ENCODE data around the gene CAMK2D. TPM values are rescaled to one million over a fixed set of nuclear protein-coding genes. Genes with fewer than 3 reads are reported as not detected.

The CAMK2D gene
- total RNA-seq, 1 donor from 2014 or later, result 214 TPM

- intact Hi-C loops (cut with DNase I), result no loop called here
- DNase-seq (ENCODE audit: missing footprints) (no peak), ATAC-seq (no peak)
Observed at GRCh38 chr4:113603911-113604310, 157.6 kb downstream of the CAMK2D start.

- intact Hi-C loops (cut with DNase I), result no loop called here
- ATAC-seq (no peak), DNase-seq (ENCODE audit: missing footprints) (no peak)
Observed at GRCh38 chr4:113602646-113603228, 158.8 kb downstream of the CAMK2D start.

- intact Hi-C loops (cut with DNase I), result no loop called here
- ATAC-seq, result no peak
- DNase-seq (ENCODE audit: missing footprints), result no peak
Observed at GRCh38 chr4:113601636-113602035, 159.9 kb downstream of the CAMK2D start.

GRCh38 chr4:113596396-113596795 lies 165.1 kb downstream of the CAMK2D start:
- no peak for ATAC-seq
- no peak for DNase-seq (ENCODE audit: missing footprints)
- intact Hi-C loops (cut with DNase I), result no loop called here

GRCh38 chr4:113594231-113594556 lies 167.3 kb downstream of the CAMK2D start:
- ATAC-seq, result no peak
- intact Hi-C loops (cut with DNase I), result no loop called here

GRCh38 chr4:113593400-113594230 lies 167.9 kb downstream of the CAMK2D start:
- intact Hi-C loops (cut with DNase I), result no loop called here
- ATAC-seq, result peak; percentile 27
- DNase-seq (ENCODE audit: missing footprints), result no peak

More at GRCh38 chr4:113594231-113594556, 167.3 kb downstream of the CAMK2D start:
- no peak for DNase-seq (ENCODE audit: missing footprints)

GRCh38 chr4:113591982-113592381 lies 169.6 kb downstream of the CAMK2D start:
- ATAC-seq, result no peak
- DNase-seq (ENCODE audit: missing footprints), result no peak
- intact Hi-C loops (cut with DNase I), result no loop called here

- no peak for ATAC-seq
- no peak for DNase-seq (ENCODE audit: missing footprints)
- intact Hi-C loops (cut with DNase I), result no loop called here
Observed at GRCh38 chr4:113588895-113589668, 172.5 kb downstream of the CAMK2D start.

GRCh38 chr4:113587640-113588275 lies 173.8 kb downstream of the CAMK2D start:
- intact Hi-C loops (cut with DNase I), result no loop called here
- ATAC-seq, result no peak

GRCh38 chr4:113587156-113587555 lies 174.4 kb downstream of the CAMK2D start:
- ATAC-seq (no peak), DNase-seq (ENCODE audit: missing footprints) (no peak)
- intact Hi-C loops (cut with DNase I), result no loop called here

More at GRCh38 chr4:113587640-113588275, 173.8 kb downstream of the CAMK2D start:
- no peak for DNase-seq (ENCODE audit: missing footprints)

- intact Hi-C loops (cut with DNase I), result no loop called here
- no peak for DNase-seq (ENCODE audit: missing footprints)
- ATAC-seq, result no peak
Observed at GRCh38 chr4:113586072-113586471, 175.5 kb downstream of the CAMK2D start.

GRCh38 chr4:113584407-113585150 lies 177.0 kb downstream of the CAMK2D start:
- DNase-seq (ENCODE audit: missing footprints) (no peak), ATAC-seq (peak; percentile 42)
- intact Hi-C loops (cut with DNase I), result loop anchor here (2.0 to 5.0 kb wide), 2 partner anchors 52 to 98 kb away; no protein-coding TSS in a partner anchor

- peak; percentile 91 for ATAC-seq
- DNase-seq (ENCODE audit: missing footprints), result no peak
- intact Hi-C loops (cut with DNase I), result loop anchor here (5.0 kb wide), 1 partner anchor 100 kb away; no protein-coding TSS in a partner anchor
Observed at GRCh38 chr4:113582737-113583136, 178.8 kb downstream of the CAMK2D start.

GRCh38 chr4:113579360-113579759 lies 182.2 kb downstream of the CAMK2D start:
- DNase-seq (ENCODE audit: missing footprints), result no peak
- intact Hi-C loops (cut with DNase I), result no loop called here
- ATAC-seq, result no peak

GRCh38 chr4:113576947-113577678 lies 184.4 kb downstream of the CAMK2D start:
- intact Hi-C loops (cut with DNase I), result no loop called here
- ATAC-seq, result no peak
- DNase-seq (ENCODE audit: missing footprints), result no peak

GRCh38 chr4:113575401-113575800 lies 186.1 kb downstream of the CAMK2D start:
- intact Hi-C loops (cut with DNase I), result no loop called here
- DNase-seq (ENCODE audit: missing footprints) (no peak), ATAC-seq (no peak)

- intact Hi-C loops (cut with DNase I), result no loop called here
- DNase-seq (ENCODE audit: missing footprints), result no peak
- peak; percentile 50 for ATAC-seq
Observed at GRCh38 chr4:113574636-113575103, 186.9 kb downstream of the CAMK2D start.

- no peak for ATAC-seq
- intact Hi-C loops (cut with DNase I), result no loop called here
- no peak for DNase-seq (ENCODE audit: missing footprints)
Observed at GRCh38 chr4:113572620-113573019, 188.9 kb downstream of the CAMK2D start.

Measured in Right ventricle myocardium inferior (tissue), 1 donor.